HG03045 (cell line): ENCODE measurements around the gene ADAMTS7.
"Not testable (repeated sequence)": the region's sequence is repeated elsewhere in the genome, so short reads cannot be mapped to it uniquely, and the experiment has no call there.

ENCODE experiments used
- ATAC-seq: cut with Tn5 transposase; IDR thresholded peaks from one replicate; pipeline ENCODE4 v1.9.1; 2021; ENCODE audit warnings: mild to moderate bottlenecking, moderate library complexity; ENCODE audit not compliant: unreplicated experiment

ADAMTS7 gene

DNA sequence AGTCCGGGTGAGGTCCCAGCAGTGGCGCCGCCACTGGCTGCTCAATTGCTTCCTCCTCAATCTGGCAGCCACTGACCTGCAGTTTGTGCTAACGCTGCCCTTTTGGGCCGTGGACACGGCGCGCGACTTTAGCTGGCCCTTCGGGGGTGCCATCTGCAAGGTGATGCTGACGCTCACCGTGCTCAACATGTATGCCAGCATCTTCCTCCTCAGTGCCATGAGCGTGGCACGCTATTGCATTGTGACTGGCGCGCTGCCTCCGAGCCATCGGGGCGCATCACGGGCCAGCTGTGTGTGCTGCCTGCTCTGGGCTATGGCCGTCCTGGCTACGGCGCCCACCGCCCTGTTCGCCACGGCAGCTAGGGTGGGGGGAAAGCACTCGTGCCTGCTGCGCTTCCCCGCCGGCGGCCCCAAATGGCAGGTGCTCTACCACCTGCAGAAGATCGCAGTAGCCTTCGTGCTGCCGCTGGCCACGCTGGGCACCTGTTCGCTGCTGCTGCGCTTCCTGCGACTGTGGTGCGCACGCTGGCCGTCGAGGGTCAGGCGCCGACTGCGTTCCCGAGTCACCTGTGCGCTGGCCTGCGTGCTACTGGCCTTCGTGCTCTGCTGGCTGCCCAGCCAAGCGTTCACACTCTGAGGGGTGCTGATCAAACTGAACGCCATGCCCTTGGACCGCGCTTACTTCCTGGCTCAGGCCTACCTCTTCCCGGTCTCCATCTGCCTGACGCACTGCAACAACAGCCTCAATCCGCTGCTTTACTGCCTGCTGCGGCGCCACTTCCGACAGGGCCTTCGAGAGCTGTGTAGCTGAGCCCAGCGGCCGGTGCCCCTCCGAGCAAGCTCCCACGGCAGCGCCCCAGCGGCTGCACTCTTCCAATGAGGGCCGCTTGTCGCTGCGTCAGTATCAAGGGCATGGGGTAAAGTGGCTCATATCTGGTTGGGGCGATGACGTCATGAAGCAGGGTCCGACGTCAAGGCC, 20.3 kb upstream of the ADAMTS7 start:
- no peak for ATAC-seq

DNA sequence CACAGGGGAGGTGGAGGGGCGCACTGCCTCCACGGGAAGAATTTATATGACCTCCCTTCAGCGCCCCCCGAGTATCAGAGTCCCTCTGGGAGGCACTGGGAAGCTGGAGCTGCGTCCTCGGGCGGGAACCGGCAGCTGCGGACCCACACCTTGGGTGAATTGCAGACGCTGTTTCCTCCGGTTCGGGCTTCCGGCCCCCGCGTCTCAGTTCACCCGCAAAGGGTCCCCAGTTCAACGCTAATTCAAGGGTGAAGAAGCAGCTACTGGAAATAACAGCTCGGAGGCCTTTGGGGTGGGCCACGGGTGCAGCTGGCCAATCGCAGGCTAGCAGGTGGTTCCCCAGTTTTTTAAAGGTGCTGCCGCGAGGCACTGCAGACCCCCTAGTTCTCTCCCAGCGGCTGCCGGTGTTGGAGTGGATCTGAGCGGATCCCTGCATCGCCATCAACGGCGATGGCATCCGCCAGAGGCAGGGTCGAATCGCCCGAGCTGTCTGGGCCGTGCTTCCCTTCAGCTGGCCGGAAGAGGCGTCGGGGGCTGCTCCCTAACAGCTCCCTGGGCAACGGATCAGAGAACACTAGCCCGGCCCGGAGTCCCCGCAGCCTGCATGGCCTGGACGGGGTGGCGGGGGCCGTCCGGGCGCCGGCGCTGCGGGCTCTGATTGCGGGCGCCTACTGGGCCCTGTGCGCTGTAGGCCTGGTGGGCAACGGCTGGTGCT, 19.4 kb upstream of the ADAMTS7 start:
- no peak for ATAC-seq

DNA sequence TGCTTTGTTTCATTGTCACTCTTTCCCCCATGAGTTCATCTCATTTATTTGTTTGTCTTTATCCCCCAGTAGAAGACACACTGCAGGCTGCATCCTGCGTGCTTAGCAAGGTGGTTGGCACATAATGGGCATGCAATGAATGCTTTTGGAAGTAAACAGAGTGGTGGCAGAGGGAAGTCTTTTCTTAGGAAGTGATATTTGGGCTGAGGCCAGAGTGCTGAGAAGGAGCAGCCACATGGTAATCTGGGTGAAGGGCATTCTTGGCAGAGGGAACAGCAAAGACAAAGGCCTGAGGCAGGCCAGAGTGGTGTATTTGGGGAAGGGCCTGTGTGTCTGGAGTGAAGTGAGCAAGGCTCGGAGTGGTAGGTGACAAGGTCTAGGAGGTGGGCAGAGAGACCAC, 17.7 kb upstream of the ADAMTS7 start:
- ATAC-seq, result no peak

DNA sequence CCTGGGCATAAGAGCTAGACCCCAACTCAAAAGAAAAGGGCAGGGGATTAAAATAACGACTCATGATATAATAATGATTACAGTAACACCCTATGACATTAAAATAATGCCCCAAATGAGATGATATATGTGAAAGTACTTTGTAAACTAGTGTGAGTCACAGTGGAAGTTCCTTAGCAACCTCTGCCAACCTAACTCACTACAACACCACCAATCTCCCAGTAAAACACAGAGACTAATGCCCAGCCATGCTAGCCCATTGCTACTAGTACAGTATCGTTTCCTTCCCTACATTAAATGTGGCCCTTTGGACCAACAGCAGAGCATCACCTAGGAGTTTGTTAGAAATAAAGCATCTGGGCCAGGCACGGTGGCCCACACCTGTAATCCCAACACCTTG, 11.2 kb upstream of the ADAMTS7 start:
- ATAC-seq, result no peak

DNA sequence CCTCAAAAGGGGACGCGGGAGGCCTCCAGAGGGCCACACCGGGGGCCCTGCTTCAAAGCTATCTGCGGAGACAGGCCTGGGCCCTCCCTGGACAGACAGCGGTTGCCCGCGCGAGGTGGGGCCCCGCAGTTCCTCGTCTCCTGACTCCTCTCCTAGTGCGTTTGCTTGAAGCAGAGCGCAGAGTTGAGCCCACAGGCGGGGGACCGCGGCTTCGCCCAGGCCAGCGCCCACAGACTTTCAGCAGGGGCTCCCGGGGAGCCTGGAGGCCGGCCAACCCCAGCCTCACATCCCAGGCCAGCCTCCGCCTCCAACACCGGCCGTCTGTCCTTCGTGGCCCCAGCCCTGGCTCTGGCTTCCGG, 540 bp upstream of the ADAMTS7 start:
- ATAC-seq, result peak; percentile 20

DNA sequence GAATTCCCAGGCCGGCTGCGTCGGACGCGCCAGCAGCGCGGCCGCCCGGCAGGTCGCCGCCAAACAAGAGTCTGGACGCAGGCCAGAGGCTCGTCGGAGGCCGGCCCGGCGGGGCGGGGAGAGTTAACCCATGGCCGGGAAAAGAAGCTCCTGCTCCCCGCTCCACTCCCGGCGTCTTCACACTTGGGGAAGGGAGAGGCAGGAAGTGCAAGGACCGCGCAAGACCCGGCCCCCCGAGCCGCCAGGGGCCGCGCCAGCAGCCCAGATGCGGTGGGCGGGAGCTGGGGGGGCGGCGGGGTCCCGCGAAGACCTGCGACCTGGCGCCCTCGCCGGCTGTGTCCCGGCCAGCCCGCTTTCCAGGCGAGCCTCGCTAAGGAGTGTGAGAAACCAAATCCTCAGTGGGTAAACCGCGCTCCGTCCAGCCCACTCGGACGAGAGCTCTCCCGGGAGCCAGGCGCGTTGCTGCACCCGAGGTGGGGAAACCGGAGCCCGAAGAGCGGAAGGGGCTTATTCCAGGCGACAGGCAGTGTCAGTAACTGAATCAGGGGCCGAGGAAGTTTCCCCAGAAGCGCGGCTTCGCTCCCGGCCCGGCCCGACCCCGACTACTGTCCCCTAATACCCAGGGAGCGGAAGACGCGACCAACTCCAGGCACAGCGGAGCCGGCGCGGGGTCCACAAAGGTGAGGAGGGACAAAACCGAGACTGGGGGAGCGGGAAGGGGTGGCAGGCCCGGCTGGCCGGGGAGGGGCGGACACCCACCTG, 721 bp downstream of the ADAMTS7 start:
- ATAC-seq, result peak; percentile 19

DNA sequence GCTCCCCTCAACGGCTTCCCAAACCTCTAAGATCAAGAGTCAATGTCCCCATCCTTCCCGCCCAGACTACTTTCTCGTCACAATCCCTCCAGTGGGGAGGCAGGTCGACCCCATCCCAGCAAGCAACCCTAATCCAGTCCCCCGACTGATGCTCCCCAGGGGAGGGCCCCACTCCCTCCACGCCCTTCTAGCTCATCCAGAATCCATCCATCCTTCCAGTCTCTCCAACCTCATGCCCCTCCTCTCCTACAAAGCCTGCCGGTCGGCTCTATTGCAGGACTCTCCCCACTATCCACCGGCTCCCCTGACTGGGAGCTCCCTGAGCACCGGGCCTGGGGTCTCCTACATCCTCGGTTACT, 1.3 kb downstream of the ADAMTS7 start:
- ATAC-seq, result no peak

DNA sequence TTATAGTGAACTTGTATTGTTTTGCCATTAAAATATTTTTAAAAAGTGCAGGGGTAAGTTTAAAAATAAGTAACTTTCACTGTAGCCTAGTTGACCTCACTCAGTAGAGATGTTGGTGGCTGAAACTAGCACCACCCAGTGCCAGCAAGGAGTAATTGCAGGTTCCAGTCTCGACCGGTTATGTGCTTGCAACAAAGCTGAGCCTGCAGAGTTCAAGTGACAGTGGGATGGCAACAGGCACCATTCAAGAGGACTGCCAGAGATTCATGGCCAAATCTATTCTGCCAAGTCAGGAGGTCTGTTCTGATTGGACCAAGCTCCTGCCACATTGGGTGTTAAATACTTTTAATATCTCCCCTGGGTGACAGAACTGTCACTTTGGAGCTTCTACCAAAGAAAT, 2.7 kb downstream of the ADAMTS7 start:
- ATAC-seq, result no peak

DNA sequence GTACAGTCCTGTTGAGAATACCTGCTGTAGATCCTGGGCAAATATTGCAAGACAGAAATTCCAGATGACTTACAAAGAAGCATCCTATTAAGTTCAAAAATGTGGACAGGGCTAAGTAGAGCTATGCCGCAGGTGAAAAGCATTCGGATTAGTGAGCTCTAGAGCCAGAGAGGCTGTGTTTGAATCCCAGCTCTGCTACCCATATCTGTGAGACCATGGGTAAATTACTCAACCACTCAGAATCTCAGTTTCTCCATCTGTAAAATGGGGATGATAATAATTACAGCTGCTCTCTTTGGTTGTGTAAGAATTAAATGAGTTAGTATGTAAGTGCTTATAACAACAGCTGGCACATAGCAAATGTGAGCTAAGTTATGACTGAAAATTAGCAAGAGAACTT, 3.9 kb downstream of the ADAMTS7 start:
- ATAC-seq, result no peak

DNA sequence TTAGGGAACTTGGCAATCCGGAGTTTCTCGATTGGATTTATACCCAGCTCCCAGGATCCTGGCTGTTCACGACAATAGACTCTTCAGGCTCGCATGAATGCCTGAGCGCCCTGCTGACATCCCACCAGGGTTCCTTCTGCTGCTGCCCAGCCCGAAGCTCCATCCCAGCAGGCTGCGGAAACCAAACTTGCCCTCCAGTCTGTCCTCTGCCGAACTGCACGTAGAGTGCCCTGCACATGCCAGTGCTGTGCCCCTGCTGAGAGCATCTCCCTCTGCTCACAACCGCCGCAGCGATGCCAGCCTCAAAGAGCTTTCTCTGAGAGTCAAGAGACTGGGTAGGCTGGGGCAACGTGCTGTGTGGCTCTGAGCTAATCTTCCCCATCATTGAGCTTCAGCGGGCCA, 6.9 kb downstream of the ADAMTS7 start:
- ATAC-seq, result no peak

DNA sequence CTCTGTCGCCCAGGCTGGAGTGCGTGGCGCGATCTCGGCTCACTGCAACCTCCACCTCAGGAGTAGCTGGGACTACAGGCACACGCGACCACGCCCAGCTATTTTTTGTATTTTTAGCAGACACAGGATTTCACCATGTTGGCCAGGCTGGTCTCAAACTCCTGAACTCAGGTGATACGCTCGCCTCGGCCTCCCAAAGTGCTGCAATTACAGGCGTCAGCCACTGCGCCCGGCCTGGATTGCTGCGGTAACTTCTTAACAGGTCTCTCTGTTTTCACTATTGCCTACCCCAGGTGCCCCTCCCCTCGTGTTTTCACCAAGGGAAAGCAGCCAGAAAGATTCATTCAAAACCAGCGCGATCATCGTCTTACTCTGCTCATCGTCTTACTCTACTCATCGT, 10.5 kb downstream of the ADAMTS7 start:
- ATAC-seq, result no peak

DNA sequence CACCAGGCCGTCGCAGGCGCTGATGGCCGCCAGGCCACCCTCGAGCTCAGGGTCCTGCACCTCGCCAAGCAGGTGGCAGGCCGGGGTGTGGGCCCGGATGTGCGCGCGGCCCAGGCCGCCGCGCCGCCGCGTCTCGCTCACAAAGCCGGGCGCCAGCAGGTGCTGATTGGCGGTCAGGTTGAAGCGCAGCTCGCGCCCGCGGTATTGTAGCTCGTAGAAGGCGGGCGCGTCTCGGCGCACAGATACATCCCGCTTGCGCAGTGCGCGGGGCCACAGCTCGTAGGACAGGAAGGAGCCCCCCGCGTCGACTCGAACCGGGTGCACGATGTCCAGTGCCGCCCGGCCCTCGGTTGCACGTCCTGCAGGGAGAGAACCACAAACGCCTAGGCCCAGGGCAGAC, 11.1 kb downstream of the ADAMTS7 start:
- no peak for ATAC-seq

DNA sequence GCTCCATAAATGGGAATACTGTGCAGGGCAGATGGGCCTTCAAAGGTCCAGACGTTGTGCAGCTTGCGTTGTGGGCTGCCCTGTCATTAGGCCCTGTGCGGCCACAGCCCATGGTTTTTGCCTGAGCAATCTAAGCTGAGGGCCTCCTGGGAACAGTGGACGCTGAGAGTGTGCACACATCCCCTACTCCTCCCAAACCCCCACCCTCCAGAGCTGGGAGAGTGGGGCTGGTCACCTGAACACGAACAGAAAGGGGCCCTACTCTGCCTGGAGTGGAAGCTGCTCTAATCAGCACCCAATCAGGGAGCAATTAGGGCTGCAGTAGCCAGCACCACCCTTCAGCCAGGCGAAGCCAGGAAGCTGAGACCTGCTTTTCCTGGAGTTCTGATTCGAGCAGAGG, 12.2 kb downstream of the ADAMTS7 start:
- not testable (repeated sequence) for ATAC-seq

DNA sequence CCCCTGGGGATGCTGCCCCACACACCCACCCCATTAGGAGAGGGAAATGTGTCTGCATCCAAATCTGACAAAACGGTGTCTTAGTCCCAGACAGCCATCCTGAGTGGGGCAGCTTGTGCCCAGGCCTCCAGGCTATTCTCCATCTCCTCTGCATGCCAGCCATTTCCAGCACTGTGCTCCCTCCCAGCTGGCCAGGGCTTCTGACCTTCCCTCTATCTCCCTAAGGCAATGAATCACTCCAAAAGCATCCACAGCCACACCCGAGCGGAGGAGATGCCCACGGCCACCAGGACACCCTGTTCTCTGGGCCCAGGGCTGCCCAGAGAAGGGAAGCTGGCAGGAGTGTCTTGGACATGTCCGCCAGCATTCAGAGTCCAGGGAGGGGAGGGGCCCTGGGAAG, 12.9 kb downstream of the ADAMTS7 start:
- not testable (repeated sequence) for ATAC-seq

DNA sequence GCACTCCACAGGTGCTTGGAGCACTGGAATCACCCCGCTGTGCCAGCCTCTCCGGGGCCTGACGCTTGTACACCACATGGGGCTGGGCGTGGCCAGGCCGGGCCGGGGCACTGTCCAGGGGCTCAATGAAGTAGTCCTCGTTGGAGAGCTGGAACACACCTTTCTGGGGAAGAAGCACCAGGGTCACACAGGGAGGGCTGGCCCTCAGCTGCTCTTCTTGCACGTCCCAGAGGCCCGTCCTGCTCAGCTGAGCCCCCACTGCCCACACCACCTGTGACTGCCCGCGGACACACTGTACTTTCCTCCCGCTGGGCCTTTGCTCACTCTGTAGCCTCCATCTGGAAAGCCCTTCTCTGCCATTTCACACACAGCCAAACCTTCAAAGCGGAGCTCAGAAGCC, 13.3 kb downstream of the ADAMTS7 start:
- ATAC-seq, result no peak

DNA sequence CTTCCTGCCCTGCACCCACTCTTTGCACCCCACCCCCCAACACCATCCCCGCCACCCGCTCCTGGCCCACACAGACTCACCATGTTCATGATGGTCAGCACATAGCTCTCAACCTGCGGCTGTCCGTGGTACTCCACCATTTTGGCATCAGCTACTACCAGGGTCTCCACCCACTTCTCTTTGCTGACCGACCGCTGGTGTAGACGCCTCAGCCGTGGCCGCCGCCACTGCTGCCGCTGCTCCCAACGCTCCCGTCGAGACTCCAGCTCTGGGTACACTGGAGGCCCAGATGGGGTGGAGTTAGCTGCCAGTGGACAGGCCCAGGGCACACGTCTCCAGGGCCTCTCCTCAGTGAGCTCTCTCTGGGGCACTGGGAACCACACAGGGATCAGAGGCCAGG, 14.8 kb downstream of the ADAMTS7 start:
- ATAC-seq, result no peak

DNA sequence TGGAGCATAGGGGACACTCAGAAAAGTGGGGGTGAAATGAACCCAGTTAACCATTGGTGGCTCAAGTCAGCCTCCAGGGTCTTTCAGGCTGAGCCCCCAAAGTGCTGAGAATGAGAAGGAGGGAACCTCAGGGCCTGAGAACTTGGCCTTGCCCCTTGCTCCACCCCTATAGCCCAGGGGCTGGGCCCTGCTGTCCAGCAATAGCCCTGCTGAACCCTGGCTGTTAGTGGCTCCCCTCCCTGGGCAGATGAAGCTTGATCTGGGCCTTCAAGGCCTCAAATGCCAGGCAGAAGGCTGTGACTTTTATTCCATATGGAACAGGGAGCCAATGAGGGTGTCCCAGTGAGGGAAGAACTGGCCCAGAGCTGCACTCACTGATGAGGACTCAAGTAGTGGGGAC, 16.2 kb downstream of the ADAMTS7 start:
- no peak for ATAC-seq

DNA sequence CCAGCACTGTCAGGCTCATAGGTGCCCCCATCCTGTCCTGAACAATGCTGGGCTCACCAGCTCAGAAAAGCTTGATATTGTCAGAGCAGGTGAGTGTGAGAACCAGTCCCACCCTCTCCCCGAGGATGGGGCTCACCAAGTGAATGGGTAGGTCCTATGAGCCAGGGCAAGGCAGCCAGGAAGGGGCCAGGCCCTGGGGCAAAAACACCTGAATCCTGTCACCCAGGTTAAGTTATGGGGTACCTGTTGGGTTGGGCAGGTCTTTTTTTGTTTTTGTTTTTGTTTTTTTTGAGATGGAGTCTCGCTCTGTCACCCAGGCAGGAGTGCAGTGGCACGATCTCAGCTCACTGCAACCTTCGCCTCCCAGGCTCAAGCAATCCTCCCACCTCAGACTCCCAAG, 16.8 kb downstream of the ADAMTS7 start:
- not testable (repeated sequence) for ATAC-seq

DNA sequence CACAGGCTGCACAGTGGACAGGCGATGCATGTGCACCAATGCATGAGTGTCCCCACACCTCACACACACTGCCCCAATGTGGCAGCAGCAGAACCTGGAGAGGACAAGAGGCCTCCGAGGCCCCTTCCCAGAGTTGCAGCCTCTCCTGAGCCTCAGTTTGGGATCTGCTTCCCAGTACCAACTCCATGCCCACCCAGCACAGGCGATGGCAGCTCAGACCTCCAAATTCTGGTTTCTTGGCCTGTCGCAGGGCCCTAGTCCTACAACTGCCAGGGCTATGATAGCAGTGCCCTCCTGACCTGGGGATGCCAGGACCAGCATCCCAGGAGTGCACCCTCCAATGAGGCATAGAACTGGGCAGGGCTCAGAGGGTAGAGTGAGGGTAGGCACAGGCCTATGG, 19.9 kb downstream of the ADAMTS7 start:
- no peak for ATAC-seq

DNA sequence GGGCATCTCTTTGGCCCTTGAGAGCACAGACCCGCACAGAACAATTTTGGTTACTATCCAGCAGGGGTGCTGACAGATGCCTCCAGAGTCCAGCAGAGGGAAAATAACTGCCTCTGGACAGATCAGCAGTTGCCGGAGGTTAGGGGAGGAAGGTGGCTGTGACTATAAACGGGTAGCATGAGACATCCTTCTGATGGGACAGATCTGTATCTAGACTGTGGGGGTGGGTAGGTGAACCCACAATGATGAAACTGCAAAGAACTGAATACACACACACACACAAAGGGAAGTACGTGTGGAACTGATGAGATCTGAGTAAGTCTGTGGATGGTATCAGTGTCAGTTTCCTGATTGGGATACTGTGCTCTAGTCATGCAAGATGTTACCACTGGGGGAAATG, 21.2 kb downstream of the ADAMTS7 start:
- ATAC-seq, result no peak

DNA sequence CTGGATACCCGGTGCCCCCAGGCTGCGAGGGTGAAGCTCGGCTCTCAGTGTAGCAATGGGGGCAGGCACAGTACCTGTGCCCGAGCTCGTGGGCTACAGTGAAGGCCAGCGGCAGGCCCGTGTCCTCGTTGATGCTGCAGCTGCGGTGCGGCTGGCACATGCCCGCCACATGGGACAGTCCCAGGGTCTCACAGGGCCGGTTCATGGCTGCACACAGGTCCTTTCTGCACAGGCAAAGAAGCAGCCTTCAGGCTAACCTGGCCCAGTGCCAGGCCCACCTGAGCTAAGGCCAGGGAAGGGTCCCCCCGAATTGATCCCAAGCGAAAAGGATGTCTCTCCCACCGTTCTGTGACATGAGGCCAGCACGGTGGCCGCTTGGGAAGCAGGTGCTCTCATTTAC, 21.6 kb downstream of the ADAMTS7 start:
- ATAC-seq, result no peak
